NCI-H345 (cell line): ENCODE data around the gene ADIPOQ.
"Not testable (repeated sequence)": the region's sequence is repeated elsewhere in the genome, so short reads cannot be mapped to it uniquely, and the experiment has no call there.

Experiments
- DNase-seq: peaks from one replicate; lab custom pipeline; 2025; lab: John Stamatoyannopoulos, UW

ADIPOQ gene

DNA sequence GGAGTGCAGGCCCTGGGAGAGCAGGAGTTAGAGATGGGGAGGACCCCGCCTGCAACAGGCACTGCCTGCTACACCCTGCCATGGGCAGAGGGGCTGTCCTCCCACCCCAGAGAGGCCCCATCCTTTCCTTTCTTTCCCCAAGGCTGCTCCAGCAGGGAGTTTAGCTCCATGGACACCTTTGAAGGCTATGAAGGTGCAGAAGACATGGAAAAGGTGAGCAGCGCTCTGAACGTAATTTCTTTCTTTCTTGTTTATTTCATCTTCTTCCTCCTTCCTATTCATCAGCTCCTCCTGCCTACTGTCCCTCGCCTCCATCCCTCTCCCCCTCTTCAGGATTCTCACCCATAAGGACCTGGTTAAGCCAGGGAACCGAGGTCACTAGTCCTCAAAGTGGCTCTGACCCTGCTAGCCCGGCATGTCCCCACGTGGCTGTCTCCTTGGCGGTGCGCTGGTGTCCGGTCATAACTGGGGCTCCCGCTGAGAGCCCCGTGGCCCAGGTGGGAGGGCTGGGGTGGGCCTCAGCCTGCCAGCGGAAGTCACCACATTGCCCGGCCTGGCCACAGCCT lies 16.0 kb upstream of the ADIPOQ start:
- DNase-seq: no peak

DNA sequence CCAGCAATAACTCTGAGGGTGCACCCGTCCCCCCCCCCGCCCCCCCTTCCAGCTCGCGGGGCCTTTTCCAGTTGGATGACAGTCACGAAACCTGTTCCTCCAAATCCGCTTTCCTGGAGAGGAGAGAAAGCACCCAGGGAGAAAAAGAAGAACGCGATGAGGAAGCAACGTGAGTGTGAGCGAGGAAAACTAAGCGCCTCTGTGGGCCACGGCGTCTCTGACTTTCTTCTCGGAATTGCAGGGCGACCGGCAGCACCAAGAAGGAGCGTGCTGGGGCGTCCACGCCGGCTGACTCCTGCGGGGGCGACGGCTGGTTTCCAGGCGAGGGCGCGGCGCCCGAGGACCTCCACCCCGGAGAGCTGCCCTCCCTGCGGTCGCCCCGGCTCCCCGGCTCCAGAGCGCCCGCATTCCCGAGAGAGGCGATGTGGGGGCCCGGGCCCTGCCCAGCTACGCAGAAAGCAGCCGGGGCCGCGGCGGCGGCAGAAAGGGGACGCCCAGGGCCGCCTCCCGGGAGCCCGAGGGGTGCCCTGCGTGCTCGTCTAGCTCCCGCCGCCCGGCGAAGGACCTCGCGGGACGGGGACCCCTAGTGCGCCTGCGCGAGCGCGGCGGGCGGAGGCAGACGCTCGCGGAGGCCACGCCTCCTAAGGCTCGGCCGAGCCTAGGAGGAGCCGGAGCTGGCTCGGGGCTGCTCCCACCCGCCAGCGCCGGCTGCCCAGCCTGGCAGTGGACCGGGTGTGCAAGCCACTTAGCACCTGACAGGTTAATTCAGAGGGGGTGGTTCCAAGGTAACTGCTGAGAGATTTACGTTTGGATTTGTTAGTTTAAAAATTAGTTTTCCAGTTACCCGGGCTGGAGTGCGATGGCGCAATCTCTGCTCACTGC lies 15.3 kb upstream of the ADIPOQ start:
- DNase-seq: peak; percentile 94

DNA sequence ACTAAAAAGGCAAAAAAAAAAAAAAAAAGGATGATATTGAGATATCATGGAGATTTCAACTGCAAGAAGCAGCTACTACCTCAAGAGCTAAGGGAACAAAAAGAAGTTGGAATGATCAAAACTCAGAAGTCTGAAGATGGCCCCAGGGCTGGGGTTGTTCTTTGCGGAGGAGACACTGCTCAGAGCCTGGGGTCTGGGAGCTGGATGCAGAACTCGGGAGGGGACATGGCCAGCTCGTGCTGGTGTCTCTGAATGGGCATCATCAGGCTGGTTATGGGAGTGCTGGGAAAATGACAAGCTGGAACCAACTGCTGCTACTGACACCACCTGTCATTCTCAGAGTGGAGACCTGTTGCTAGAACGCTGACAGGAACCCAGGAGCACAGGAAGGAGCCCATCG lies 14.2 kb upstream of the ADIPOQ start:
- no peak for DNase-seq

DNA sequence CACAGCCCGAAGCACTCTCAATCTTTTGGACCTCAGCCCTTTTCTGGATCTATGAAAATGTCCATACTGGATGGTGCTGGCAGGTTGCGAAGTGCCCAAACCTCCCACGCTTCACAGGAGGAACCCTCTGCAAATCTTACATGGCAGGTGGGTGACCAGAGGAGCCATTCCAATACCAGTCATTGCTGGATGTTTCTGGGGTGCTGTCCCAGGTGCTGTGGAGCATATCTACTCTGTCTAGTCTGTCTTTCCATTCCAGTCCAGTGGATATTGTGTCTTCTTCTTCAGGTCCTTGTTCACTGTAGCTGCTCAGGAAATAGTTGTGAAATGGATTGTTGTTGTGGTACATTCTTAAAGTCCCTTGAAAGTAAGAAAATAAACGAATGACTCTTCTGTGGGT lies 10.7 kb upstream of the ADIPOQ start:
- no peak for DNase-seq

DNA sequence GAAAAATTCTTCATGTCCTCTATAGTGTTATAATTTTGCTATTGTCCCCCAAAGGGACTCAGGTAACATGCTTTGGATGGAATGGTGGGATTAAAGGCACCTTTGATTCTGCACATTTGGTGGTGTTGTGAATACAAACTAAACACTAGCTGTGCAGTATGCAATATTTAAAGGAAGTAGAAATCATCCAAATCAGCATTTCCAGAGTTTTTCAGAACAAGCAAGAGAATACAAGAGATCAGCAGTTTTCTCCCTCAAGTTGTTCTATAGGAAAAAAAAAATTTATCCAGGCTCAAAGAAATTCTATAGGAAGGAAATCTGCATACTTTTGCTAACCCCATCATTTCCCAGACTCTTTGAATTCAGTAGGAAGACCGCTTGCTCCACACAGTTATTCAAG lies 10.2 kb upstream of the ADIPOQ start:
- DNase-seq: no peak

DNA sequence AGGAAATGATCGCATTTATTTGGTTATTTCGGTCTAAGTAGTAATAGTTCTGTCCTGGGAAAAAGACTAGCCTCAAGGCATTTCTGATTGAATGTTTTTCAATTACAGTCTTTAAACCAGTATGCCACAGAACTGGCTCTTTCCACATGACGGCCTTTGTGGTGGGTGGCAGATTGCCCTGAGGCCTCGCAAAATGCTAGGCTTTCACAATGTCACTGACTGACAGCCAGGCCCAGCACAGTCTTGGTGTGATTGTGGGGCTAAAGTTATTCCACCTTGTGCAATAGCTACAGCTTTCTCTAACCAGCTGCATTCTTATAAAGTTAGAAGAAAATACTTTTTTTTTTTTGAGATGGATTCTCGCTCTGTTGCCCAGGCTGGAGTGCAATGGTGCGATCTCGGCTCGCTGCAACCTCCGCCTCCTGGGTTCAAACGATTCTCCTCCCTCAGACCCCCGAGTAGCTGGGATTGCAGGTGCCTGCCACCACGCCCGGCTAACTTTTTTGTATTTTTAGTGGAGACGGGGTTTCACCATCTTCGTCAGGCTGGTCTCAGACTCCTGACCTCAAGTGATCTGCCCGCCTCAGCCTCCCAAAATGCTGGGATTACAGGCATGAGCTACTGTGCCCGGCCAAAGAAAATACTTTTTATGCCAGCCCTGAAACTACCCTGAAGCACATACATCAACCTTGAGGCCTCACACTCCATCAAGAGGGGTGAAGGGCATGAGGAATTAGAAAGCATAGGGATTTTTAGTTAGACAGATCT lies 2.5 kb upstream of the ADIPOQ start:
- DNase-seq: no peak

DNA sequence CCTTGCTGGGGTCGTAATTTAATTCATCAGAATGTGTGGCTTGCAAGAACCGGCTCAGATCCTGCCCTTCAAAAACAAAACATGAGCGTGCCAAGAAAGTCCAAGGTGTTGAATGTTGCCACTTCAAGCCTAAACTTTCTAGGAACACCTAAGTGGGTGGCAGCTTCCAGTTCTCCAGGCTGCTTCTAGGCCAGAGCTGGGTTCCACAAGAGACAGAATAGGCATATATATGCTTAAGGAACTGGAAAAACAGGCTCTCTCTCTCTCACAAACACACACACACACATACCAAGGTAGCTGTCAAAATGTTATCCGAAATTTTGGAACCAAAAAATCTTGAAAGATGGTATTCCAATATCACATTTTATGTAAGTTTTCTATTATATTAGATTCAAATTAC lies 890 bp upstream of the ADIPOQ start:
- DNase-seq: no peak

DNA sequence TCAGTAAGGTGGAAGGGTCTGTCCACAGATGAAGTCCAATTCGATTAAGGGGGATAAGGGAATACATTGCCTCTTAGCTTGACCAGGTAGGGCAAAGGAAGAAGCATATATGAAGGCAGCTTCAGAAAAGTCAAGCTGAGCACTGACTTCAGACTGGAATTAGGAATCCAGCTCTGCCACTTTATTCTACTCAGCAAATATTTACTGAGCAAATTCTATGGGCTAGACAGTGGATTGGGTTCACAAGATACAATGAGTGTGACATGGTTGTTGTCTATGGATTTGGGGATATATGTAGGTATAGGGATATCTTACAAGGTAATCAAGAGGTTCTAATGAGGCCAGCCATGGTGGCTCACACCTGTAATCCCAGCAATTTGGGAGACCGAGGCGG lies 526 bp downstream of the ADIPOQ start:
- DNase-seq: no peak

DNA sequence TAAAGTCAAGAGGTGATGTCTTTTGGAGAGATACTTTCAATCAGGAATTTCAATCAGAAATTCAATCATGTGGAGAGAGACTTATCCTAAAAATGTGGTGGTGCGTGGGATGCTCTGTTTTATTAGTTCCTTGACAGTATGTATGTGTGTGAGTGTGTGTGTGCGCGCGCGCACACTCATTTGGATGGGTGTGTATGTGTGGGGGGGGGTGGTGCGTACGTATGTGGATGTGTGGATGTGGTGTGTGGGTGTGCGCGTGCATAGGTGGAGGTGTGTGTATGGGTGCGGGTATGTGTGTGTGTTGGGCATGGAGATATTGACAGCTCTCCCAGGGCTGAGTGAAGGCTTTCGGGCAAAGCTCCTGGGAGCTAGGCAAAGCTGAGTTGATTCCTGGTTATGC lies 2.4 kb downstream of the ADIPOQ start:
- no peak for DNase-seq

DNA sequence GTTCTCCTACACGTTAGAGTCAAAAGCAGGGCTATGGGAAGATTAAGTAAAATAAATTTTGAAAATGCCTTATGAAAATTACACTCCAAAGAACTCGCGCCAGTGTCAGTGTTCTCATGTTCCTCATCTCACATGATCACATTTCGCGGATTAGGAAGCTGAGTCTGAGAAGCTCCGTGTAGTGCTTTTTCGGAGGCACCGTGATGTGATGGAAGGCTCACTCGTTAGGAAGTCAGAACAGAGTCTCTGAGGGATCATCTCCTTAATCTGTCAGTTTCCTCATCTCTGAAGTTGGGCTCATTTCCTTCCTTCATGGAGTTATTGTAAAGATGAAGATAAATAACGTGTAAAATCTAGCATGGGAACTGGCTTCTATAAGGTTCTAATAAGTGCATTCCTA lies 3.2 kb downstream of the ADIPOQ start:
- no peak for DNase-seq

DNA sequence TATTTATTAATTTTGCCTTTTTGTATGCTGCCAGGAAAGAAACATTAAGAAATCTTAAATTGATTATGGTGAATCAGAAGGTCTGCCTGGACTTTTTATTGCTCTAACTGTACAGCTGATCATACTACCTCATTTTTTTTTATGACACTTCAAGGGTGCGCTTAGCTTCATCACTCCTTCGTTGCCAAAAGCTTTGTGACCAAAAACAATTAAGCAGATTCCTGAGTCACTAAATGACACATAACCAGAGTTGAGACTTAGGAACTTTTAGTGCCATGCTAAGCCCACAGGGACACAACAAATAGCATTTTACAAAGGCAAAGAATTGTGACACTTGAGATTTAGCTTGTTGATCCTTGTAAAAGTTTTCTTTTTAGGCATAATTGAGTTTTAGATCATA lies 4.9 kb downstream of the ADIPOQ start:
- no peak for DNase-seq

DNA sequence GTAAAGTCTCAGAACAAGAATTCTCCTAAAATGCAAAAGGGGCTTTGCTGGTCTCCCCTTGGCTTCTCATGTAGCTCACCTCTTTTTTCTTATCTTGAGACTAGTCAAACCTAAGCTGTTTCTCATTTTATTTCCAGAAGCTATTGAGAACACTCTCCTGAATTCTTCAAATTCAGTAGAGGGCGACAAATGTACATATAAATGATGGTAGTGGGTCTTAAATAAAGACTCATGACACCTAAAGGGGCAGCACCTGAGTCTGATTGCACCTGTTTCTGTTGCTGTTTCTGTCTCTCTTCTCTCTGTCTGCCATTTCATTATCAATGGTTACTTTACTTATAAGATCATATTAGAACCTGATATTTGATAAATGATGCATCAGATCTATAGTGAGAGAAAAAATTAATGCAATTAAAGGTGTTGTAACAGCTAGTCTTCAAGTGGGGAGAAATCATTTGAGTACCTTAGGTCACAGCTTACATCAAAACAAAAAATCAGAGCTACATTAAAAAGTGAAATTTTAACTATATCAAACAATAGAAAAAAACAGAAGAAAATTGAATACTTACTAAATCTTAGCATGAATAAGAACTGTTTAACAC lies 7.0 kb downstream of the ADIPOQ start:
- DNase-seq: peak; percentile 43

DNA sequence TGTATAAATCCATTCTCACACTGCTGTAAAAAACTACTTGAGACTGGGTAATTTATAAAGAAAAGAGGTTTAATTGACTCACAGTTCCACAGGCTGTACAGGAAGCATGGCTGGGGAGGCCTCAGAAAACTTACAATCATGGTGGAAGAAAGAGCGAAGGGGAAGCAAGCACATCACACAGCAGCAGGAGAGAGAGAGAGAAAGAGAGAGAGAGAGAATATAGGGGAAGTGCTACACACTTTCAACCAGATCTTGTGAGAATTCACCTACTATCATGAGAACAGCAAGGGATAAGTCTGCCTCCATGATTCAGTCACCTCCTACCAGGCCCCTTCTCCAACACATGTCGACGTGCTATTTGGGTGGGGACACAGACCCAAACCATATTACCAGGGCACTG lies 9.3 kb downstream of the ADIPOQ start:
- DNase-seq: not testable (repeated sequence)

DNA sequence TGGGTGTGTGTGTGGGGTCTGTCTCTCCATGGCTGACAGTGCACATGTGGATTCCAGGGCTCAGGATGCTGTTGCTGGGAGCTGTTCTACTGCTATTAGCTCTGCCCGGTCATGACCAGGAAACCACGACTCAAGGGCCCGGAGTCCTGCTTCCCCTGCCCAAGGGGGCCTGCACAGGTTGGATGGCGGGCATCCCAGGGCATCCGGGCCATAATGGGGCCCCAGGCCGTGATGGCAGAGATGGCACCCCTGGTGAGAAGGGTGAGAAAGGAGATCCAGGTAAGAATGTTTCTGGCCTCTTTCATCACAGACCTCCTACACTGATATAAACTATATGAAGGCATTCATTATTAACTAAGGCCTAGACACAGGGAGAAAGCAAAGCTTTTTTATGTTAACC lies 10.5 kb downstream of the ADIPOQ start:
- no peak for DNase-seq

DNA sequence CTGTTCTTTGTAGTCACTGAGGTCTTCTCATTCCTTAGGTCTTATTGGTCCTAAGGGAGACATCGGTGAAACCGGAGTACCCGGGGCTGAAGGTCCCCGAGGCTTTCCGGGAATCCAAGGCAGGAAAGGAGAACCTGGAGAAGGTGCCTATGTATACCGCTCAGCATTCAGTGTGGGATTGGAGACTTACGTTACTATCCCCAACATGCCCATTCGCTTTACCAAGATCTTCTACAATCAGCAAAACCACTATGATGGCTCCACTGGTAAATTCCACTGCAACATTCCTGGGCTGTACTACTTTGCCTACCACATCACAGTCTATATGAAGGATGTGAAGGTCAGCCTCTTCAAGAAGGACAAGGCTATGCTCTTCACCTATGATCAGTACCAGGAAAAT lies 11.6 kb downstream of the ADIPOQ start:
- DNase-seq: no peak

DNA sequence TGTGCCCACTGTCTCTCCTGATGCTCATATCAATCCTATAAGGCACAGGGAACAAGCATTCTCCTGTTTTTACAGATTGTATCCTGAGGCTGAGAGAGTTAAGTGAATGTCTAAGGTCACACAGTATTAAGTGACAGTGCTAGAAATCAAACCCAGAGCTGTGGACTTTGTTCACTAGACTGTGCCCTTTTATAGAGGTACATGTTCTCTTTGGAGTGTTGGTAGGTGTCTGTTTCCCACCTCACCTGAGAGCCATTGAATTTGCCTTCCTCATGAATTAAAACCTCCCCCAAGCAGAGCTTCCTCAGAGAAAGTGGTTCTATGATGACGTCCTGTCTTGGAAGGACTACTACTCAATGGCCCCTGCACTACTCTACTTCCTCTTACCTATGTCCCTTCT lies 12.4 kb downstream of the ADIPOQ start:
- no peak for DNase-seq

DNA sequence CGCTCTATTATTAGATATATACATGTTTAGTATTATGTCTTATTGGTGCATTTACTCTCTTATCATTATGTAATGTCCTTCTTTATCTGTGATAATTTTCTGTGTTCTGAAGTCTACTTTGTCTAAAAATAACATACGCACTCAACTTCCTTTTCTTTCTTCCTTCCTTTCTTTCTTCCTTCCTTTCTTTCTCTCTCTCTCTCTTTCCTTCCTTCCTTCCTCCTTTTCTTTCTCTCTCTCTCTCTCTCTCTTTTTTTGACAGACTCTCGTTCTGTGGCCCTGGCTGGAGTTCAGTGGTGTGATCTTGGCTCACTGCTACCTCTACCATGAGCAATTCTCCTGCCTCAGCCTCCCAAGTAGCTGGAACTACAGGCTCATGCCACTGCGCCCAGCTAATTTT lies 15.2 kb downstream of the ADIPOQ start:
- no peak for DNase-seq

DNA sequence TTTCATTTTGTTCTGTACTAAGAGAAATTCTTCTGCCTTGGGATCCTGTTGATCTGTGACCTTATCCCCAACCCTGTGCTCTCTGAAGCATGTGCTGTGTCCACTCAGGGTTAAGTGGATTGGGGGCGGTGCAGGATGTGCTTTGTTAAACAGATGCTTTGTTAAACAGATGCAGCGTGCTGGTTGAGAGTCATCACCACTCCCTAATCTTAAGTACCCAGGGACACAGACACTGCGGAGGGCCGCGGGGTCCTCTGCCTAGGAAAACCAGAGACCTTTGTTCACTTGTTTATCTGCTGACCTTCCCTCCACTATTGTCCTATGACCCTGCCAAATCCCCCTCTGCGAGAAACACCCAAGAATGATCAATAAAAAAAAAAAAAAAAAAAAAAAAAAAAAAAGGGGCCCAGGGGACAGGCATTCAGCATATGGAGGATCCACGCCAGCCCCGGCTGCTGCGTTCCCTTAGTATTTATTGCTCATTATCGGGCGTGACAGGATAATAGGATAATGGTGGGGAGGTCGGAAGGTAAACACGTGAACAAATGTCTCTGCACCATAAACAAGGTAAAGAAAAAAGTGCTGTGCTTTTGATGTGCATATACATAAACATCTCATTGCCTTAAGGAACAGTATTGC lies 22.8 kb downstream of the ADIPOQ start:
- DNase-seq: not testable (repeated sequence)

DNA sequence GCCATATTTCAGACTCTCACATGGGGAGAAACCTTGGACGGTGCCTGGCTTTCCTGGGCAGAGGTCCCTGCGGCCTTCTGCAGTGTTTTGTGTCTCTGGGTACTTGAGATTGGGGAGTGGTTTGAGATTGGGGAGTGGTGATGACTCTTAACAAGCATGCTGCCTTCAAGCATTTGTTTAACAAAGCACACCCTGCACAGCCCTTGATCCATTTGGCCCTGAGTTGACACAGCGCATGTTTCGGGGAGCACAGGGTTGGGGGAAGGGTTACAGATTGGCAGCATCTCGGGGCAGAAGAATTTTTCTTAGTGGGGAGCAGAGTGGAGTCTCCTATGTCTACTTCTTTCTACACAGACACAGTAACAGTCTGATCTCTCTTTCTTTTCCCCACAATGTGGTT lies 23.6 kb downstream of the ADIPOQ start:
- not testable (repeated sequence) for DNase-seq

DNA sequence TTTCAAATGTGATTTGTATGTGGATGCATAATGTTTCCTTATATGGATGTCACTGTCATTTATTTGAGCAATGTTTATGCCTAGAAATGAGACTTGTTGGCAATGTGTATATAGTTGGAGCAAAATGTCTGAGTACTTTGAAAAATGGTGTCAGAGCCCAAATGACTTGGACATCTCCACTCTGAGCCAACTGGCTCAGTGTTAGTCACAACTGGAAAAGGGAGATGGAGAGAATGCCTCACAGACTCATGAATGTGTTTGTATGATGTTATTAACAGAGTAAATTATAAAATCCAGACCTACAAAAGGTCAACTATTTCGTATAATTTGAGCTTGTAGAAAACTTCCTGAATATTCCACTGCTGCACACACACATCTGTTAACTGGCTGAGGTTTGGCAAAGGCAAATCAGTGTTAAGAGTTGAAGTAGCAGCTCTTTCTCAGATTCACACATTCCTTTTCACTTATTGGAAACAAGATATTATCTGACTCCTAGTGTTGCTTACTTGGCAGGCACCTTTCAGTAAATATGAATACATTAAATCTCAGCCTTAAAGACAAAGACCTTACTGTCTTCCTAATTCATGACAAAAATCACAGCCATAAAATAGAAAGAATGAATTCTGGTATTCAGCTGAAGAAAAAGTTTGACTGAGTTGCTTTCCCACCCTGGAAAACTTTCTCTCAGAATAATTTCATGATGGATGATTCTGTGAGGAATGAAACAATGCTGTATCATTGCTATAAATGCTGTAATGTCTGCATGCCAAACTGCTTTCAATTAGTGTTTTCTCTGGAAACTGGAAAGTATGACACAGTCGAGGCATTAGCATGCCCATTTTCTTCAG lies 27.0 kb downstream of the ADIPOQ start:
- no peak for DNase-seq
